GM21526 (cell line): ENCODE results near the gene SNX9.
"Not testable (repeated sequence)": the region's sequence is repeated elsewhere in the genome, so short reads cannot be mapped to it uniquely, and the experiment has no call there.

ENCODE experiments used
- ATAC-seq: cut with Tn5 transposase; IDR thresholded peaks from one replicate; pipeline ENCODE4 v1.9.1; 2021; ENCODE audit warnings: moderate library complexity; ENCODE audit not compliant: unreplicated experiment, low FRiP score

The SNX9 gene

DNA sequence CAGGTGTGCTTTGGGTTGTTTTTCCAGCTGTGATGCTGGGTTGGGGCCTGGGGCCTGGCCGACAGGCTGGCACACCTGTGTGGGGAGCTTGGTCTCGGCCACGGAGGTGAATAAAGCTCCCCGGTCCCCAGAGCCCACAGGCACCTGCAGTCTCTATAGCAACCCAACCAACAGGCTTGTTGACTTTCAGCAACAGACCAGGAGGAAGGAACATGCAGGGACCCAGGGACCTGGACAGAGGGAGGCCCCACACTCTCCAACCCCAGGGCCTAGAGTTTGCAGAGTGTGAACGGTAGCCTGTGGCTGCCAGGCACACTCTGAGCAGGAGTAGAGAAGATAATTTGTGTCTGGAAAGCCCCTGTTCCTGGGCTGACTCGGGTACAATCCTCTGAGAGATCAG is 144.0 kb downstream of the SNX9 start:
- no peak for ATAC-seq

GRCh38 chr6:157967486-157967885 is 144.4 kb downstream of the SNX9 start:
- ATAC-seq: no peak

DNA sequence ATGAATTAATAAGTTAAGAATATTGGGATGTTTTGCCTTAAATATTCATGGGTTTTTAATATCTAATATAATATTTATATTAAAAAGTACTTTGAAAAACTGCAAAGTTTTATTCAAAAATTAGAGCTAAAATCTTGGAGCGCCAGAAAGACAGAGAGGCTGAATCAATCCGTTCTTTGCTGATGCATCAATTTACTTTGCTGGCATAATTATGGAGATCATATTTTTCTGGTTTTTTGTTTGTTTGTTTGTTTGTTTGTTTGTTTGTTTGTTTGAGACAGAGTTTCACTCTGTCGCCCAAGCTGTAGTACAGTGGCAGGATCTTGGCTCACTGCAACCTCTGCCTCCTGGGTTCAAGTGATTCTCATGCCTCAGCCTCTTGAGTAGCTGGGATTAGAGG is 149.1 kb downstream of the SNX9 start:
- ATAC-seq: not testable (repeated sequence)

GRCh38 chr6:157974341-157974894 is 151.4 kb downstream of the SNX9 start:
- ATAC-seq: no peak

- ATAC-seq: no peak
Measured at GRCh38 chr6:157974967-157975366, 151.9 kb downstream of the SNX9 start.

DNA sequence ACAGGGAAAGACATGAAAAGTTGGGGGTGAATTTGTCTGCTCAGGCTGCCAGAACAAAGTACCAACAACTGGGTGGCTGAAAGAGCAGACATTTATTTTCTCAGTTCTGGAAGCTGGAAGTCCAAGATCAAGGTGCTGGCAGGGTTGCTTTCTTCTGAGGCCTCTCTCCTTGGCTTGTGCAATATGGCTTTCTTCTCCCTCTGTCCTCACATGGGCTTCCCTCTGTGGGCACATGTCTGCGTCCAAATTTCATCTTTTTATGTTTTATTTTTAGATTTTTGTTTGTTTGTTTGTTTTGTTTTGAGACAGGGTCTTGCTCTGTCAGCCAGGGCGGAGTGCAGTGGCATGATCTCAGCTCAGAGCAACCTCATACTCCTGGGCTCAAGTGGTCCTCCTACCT is 152.4 kb downstream of the SNX9 start:
- ATAC-seq: no peak

GRCh38 chr6:157976345-157977175 is 153.5 kb downstream of the SNX9 start:
- ATAC-seq: no peak

DNA sequence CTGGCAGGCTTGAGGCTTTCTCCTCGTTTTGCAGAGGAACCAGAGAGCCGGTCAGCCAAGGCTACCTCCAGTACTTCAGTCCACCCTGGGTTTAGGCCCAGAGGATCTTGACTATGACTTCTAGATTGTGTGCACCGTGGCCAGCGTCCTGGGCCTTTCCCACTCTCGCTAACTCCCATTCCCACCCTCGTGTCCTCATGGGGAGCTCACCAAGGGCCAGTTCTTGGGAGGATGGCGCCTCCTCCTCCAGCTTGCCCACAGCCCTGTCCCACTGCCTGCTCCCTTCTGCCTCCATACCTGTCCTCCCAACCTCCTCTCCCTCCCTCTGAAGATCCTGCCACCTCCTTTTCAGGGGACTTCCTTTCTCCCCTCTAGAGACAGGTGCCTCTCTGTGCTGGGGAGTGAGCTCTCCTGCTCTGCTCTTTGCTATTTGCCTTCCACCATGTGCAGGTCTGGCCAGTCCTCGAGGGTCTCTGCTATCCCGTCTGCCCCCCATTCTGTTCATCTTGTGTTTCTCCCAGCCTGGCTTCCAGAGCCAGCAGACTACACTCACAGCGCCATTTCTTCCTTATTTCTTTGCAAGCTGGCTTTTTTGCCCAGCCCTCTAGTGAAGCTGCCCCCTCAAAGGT is 154.2 kb downstream of the SNX9 start:
- ATAC-seq: no peak

DNA sequence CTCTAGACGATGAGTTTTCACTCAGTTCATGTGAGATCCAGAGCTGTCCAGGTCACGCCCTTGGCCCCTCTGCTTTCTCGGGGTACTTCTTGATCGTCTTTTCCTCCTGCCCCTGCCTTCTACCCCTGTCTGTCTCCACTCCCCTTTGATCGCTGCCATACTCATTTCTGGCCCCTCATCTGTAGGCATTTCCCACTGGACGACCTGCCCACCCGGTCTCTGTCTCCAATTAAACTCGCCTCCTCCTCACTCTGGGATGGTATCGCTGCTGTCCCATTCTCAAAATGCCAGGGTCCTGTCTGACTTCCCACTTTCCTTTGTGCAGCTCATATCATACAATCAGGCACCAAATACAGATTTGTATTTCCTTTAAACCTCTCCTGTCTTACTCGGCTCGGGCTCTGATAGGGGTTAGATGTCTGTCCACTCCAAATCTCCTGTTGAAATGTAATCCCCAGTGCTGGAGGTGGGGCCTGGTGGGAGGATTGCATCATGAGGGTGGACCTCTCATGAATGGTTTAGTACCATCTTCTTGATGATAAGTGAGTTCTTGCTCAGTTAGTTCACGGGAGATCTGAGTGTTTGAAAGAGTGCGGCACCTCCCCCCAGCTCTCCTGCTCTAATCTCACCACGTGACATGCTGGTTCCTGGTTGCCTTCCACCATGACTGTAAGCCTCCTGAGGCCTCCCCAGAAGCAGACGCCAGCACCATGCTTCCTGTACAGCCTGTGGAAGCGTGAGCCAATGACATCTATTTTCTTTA is 155.2 kb downstream of the SNX9 start:
- no peak for ATAC-seq

GRCh38 chr6:157980288-157981131 is 157.5 kb downstream of the SNX9 start:
- no peak for ATAC-seq

GRCh38 chr6:157981132-157981394 is 158.0 kb downstream of the SNX9 start:
- peak; percentile 8 for ATAC-seq

DNA sequence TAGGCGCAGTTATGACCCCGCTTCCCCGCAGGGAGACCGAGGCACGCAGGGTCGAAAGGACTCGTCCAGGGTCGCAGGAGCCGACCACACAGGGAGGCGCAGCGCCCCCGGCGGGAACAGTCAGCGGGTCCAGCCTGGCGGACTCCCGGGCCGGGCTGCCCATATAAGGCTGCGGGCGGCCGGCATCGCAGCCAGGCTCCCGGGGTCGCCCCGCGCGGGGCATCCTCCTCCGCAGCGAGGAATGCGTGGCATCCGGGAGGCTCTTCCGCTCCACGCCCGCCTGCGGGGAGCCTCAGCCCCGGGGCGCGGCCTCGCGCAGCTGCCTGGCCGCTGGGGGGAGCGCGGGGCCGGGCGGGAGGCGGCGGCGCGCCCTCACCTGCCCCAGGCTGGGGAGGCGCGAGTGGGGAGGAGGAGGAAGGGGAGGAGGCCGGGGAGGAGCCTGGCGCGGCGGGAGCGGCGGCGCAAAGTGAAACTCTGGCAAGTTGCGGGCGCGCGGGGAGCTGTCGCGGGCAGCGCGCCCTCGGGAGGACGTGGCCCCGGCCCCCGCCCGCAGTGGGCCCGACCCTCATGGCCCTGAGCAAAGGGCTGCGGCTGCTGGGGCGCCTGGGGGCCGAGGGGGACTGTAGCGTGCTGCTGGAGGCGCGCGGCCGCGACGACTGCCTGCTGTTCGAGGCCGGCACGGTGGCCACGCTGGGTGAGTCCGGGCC is 158.5 kb downstream of the SNX9 start, which contains the start of gene SYNJ2:
SYNJ2 (plus strand) TSS at position 469 of the 707 bp plus-strand sequence; CDS start at position 568, 99 bp downstream.
- ATAC-seq: peak; percentile 68

DNA sequence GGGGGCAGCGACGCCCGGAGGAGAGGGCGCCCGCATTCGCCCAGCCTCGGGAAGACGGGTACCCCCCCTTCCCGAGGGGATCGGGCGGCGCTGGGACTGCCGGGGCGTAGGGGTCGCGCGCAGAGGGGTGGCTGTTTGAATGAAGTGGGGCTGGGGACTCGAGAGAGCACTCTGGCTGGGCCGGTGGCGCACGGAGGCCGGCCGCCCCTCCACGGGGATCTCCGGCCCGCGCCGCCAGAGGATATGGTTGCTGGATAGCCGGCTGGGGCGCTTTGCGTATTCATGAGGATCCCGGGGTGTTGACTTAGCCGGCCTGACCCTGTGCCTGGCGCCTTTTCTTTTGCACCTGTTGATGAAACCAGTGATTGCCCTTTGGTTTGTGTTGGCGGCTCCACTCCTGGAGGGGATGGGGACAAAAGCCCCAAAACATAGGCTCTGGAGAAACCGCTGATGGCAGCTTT is 159.1 kb downstream of the SNX9 start:
- ATAC-seq: no peak

DNA sequence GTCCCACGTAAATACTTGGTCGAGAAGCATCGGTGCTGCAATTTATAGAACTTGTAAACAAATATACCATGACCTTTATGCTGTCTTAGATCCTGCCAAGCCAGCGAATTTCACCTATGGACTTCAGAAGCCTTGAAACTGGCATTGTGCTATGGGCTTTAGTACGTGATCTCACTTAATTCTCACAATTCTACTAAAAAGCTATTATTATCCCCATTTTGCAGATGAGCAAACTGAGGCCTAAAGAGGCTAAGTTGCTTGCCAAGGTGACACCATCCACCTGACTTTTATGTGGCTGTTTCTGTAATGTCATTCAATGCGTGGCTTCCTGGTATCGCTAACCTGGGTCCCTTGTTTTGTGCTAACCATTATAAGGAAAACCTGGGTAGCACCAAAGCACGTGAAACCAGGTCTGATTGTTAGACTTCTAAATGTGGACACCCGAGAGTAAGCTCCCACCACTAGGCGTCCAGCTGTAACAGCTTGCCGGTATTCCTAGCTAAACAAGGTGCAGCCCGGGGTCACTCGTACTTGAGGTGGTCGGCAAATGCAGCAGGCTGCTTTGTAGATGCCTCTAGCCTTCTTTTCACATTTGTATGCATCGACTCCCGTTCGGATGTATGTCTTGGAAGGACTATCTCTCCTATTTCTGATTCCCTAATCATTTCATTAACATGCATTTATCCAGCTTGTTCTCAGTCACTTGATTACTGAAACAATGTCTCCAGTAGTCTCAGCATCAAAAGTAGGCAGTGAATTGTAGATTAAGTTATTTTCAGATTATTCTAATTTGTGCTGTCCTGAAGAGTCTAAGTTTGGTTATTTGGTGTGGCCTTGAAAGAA is 159.7 kb downstream of the SNX9 start:
- no peak for ATAC-seq

DNA sequence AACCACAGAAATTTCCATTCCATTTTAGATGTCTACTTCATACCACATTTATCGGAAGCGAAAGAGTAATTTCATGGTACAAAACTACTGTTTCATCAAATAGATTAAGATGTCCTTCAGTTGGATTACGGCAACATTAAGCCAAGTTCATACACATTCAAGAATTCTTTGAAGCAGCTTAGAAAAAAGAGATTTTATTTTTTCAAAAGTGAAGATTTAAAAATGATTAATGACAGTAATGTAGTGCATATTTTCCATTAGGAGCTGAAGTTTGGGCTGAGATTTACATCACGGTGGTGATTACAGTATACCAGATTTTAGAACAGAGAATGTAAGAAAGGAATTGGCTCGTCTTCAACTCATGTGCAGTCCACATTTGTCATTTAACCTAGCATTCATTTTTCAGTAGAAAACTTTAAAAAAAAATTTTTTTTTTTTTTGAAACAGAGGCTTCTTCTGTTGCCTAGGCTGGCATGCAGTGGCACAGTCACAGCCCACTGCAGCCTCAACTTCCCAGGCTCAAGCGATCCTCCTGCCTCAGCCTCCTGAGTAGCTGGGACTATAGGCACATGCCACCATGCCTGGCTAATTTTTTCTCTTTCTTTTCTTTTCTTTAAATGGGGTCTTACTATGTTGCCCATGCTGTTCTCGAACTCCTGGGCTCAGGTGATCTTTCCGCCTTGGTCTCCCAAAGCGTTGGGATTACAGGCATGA is 160.5 kb downstream of the SNX9 start:
- no peak for ATAC-seq

- no peak for ATAC-seq
Measured at GRCh38 chr6:157984128-157984527, 161.1 kb downstream of the SNX9 start.

DNA sequence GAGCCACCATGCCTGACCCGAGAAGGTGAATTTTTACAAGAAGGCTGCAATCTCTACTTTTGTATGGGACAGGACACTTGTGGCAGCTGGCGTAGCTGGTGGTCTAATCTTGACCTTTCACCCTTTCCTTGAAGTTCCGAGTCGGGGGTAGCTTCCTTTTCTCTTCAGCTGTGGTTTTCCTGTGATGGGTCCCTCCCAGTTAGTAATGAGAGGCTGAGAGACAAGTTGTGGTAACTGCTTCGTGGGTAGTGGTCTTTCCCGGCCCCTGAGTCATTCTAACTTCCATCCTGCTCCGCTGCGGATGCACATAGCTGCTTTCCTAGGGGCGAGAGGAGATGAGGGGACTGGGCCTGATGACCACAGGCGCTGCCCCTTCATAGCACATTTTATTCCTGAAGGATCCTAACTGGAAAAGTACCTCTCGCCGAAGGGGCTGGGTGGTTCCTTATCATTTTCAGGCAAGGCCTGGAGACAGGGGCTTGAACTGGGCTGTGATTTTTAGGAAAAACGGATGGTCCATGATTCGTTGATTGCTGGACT is 161.7 kb downstream of the SNX9 start:
- no peak for ATAC-seq
